Peyer's patch (tissue), 4 donors: ENCODE measurements around the gene TMEM131L. TPM values are rescaled to one million over a fixed set of nuclear protein-coding genes. Genes with fewer than 3 reads are reported as not detected.

Source experiments
- DNase-seq, 3 donors: peaks; one replicate each; pipeline ENCODE4 v3.0.0-alpha.2; 2017 to 2019
- H3K27ac ChIP-seq, 4 donors: fragments of 200-600 bp; sonication (generic); one replicate each; pipeline ENCODE4 v1.5.1; 2016 to 2019
- H3K27me3 ChIP-seq, 2 donors: fragments of 200-600 bp; sonication (generic); one replicate each; pipeline ENCODE4 v1.5.1; 2019
- H3K36me3 ChIP-seq, 3 donors: fragments of 200-600 bp; sonication (generic); one replicate each; pipeline ENCODE4 v1.5.1; 2016 to 2019
- H3K4me1 ChIP-seq, 4 donors: fragments of 200-600 bp; sonication (generic); one replicate each; pipeline ENCODE4 v1.5.1; 2016 to 2019
- H3K4me3 ChIP-seq, 4 donors: fragments of 200-600 bp; sonication (generic); 1 replicate in 3 of 4; 2 replicates in 1 of 4; pipeline ENCODE4 v1.5.1; 2016 to 2019; ENCODE audit warnings: mild to moderate bottlenecking in 1 of 4
- H3K9me3 ChIP-seq, 4 donors: fragments of 200-600 bp; sonication (generic); one replicate each; pipeline ENCODE4 v1.5.1; 2016 to 2019; ENCODE audit warnings: mild to moderate bottlenecking in 1 of 4
- POLR2A ChIP-seq, 2 donors: fragments of 450-650 bp; IDR thresholded peaks; one replicate each; pipeline ENCODE4 v1.5.1; 2017; ENCODE audit warnings: antibody characterized with exemption in 2 of 2, mild to moderate bottlenecking in 2 of 2, moderate library complexity in 2 of 2
- total RNA-seq, 4 donors: library from RNA; depleted of rRNA; stranded (reverse); fragments of >200 nt; gene quantifications; one replicate each; pipeline ENCODE4 v1.1.0, GENCODE V29; 2016
- TF ChIP-seq, protein P1 (sequence below), 6 experiments: fragments of 450-650 bp in 4 of 6; fragments of 200-600 bp in 2 of 6; sonication (generic) in 1 of 6; IDR thresholded peaks; one replicate each; pipeline ENCODE4 v1.5.1; 2017 to 2019; ENCODE audit warnings: antibody characterized with exemption in 6 of 6, mild to moderate bottlenecking in 3 of 6, moderate library complexity in 1 of 6

The TMEM131L gene
- total RNA-seq, 4 donors from 2014 or later: 5.2 to 54.5 (median 7.0) TPM

DNA sequence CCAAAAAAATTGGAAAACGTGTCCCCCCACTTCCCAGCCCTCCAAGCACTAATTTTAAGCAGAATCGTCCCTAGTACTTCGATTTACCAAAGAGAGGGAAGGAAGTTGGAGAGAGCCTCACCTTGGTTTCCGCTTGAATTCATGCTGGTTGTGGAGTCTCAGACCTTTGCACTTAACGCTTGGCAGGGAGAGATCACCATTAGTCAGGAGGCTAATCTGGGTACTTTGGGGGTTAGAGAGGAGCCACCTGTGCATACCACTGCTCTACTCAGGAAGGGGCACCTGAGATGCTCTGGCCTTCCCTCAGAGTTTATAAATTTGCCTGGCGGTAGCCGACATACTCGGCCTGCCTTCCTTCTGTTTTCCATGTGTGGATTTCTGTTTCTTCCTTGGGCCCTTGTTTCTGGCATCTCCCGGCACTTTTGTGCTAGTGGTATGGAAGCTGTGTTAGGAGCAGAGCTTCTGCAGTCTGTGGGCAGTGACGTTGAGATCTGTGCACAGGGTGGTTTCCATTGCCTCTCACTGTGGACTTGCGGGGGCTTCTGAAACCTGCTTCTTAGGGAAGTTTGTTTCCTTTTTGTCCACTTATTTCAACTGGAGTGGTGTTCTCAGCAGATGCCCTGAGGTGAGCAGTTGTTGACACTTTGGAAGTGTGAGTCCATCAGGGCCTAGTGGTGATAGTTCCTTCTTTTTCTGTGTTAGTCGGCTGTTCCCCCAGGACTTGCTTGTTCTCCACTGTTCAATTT lies 104.2 kb downstream of the TMEM131L start:
- no peaks in the 10 kb centered on the region for H3K27me3 ChIP-seq
- no peak overlapping the region for H3K4me3 ChIP-seq
- no peak for TF ChIP-seq POLR2A (IDR thresholded peaks at IDR 0.05)
- TF ChIP-seq, protein P1, sequence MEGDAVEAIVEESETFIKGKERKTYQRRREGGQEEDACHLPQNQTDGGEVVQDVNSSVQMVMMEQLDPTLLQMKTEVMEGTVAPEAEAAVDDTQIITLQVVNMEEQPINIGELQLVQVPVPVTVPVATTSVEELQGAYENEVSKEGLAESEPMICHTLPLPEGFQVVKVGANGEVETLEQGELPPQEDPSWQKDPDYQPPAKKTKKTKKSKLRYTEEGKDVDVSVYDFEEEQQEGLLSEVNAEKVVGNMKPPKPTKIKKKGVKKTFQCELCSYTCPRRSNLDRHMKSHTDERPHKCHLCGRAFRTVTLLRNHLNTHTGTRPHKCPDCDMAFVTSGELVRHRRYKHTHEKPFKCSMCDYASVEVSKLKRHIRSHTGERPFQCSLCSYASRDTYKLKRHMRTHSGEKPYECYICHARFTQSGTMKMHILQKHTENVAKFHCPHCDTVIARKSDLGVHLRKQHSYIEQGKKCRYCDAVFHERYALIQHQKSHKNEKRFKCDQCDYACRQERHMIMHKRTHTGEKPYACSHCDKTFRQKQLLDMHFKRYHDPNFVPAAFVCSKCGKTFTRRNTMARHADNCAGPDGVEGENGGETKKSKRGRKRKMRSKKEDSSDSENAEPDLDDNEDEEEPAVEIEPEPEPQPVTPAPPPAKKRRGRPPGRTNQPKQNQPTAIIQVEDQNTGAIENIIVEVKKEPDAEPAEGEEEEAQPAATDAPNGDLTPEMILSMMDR (IDR thresholded peaks at IDR 0.05): no peak
- H3K9me3 ChIP-seq: no peaks in the 10 kb centered on the region
- DNase-seq: no peak
- peak overlapping the region in 1 of 4 donors; percentile 2 for H3K27ac ChIP-seq
- peaks cover 0 to 9% (median 4%) of the 10 kb centered on the region in 4 donors for H3K4me1 ChIP-seq
- no peaks in the 10 kb centered on the region for H3K36me3 ChIP-seq

DNA sequence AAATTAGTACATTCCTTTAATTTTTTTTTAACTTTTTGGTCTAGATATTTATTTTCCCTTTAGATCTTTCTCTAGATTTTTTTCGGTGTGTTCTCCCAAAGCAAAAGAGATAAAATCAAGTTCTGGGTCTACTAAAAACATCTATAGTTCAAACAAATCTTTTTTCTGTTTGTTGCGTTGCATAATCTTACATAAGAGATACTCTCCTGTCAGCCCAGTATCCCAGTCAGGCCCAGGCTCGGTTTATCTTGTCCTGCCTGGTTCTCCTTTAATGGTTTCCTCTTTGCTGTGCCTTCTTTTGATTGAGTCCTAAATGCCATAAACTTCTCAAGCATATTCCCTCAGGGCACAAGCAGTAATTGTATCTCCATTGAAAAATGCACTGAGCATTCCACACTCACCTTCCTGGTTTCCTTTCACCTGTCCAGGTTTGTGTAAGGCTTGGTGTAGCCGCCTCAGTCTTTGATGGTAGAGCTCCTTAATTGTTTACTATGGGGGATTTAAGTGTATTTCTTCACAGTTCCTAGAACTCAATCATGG lies 104.9 kb downstream of the TMEM131L start:
- H3K27ac ChIP-seq: no peak overlapping the region
- H3K4me1 ChIP-seq: peaks cover 0 to 9% (median 4%) of the 10 kb centered on the region in 4 donors
- no peaks in the 10 kb centered on the region for H3K9me3 ChIP-seq
- no peak for DNase-seq
- no peaks in the 10 kb centered on the region for H3K36me3 ChIP-seq
- no peaks in the 10 kb centered on the region for H3K27me3 ChIP-seq
- no peak overlapping the region for H3K4me3 ChIP-seq
- TF ChIP-seq POLR2A (IDR thresholded peaks at IDR 0.05): no peak
- TF ChIP-seq, protein P1 (IDR thresholded peaks at IDR 0.05): no peak

DNA sequence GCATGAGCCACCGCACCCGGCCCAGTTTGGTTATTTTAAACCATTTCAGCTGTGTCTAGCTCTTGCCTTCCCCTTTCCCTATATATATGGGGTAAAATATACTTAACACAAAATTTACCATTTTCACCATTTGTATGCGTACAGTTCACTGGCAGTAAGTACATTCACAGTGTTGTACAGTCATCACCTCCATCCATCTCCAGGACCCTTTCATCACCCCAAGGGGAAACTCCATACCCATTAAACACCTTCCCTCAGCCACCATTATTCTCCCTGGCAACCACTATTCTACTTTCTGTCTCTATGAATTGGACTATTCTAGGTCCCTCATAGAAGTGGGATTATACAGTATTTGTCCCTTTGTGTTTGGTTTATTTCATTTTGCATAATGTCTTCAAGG lies 106.4 kb downstream of the TMEM131L start:
- Histone ChIP-seq H3K27me3 (no peaks in the 10 kb centered on the region), H3K27ac (no peak overlapping the region), H3K9me3 (no peaks in the 10 kb centered on the region), H3K4me1 (peaks cover 0 to 9% (median 4%) of the 10 kb centered on the region in 4 donors), H3K4me3 (no peak overlapping the region), H3K36me3 (no peaks in the 10 kb centered on the region)
- no peak for DNase-seq
- TF ChIP-seq, protein P1 (IDR thresholded peaks at IDR 0.05): no peak
- TF ChIP-seq POLR2A (IDR thresholded peaks at IDR 0.05): no peak

DNA sequence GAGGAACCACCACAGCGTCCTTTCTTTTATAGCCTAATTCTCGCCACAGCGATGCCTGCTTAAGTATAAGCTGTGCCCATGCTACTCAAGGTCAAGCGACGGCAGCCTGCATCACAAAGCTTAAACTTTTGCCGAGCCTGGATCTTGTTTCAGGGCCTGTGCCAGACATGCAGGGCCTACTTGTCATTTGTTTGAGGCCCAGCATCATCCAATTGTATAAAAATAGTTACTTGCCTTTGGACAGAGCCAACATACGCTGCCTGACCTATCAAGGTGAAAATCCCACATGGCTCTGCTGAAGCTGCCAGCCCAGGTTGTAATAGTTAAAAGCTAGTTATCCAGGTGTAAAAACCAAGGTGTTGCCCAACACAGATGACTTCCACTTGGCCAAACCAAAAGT lies 107.1 kb downstream of the TMEM131L start:
- Histone ChIP-seq H3K4me1 (peaks cover 0 to 9% (median 4%) of the 10 kb centered on the region in 4 donors), H3K27me3 (no peaks in the 10 kb centered on the region), H3K9me3 (no peaks in the 10 kb centered on the region), H3K4me3 (no peak overlapping the region), H3K36me3 (no peaks in the 10 kb centered on the region), H3K27ac (no peak overlapping the region)
- TF ChIP-seq POLR2A (IDR thresholded peaks at IDR 0.05): no peak
- TF ChIP-seq, protein P1 (IDR thresholded peaks at IDR 0.05): no peak
- no peak for DNase-seq

DNA sequence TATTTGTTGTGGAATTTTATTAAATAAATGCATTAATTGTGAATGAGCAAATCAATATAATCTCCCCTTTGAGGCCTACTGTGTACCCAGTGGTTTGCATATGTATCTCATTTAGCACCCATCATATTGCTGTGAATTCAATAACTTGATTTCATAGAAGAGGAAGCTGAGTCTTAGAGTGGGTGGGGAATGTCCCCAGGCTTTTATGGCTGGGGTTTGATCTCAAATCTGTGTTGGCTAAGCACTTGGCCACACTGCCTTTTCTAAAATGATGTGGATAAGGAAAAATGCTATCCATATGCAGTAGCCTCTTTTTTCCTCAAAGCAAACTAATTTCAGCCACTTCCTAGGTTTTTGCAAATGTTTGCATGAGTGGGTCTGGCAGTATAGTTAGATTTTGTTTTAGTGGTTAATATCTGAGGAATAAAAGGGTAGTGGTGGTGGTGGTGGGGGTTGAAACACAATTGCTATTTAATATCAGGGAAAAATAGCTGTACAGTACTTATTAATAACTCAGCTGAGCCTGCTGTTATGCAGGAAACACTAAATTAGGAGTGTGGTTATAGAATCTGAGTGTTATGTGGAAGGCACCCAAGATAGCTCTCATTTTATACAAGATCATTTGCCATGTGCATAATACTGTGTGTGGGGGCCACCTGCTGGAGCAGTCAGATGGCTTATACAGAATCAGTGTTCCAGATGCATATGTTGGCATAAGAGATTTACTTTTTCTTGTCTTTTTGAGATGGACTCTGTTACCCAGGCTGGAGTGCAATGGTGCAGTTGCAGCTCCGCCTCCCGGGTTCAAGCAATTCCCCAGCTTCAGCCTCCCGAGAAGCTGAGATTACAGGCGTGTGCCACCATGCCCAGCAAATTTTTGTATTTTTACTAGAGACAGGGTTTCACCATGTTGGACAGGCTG lies 108.0 kb downstream of the TMEM131L start:
- DNase-seq: peak in 2 of 3 donors; percentile 65 to 85
- Histone ChIP-seq H3K27me3 (no peaks in the 10 kb centered on the region), H3K9me3 (no peaks in the 10 kb centered on the region), H3K36me3 (no peaks in the 10 kb centered on the region), H3K4me3 (no peak overlapping the region), H3K4me1 (peaks cover 0 to 9% (median 4%) of the 10 kb centered on the region in 4 donors), H3K27ac (no peak overlapping the region)
- TF ChIP-seq POLR2A (IDR thresholded peaks at IDR 0.05): no peak
- TF ChIP-seq, protein P1 (IDR thresholded peaks at IDR 0.05): peak in 5 of 6 experiments; percentile 55 to 74 (median 70)
